DND-41 (cell line): ENCODE results near the gene MFRP.

Source experiments
- ATAC-seq: fragments of 200-7000 bp; cut with Tn5 transposase; 3 replicates; pipeline ENCODE4 v1.9.1; 2021; ENCODE audit warnings: low read depth; ENCODE audit not compliant: insufficient read depth
- DNase-seq: peaks from one replicate; pipeline ENCODE4 v3.0.0-alpha.2; 2020
- H2AFZ ChIP-seq: 2 replicates; pipeline ENCODE4 v1.6.0; 2012; ENCODE audit warnings: low read depth, low read length
- H3K27ac ChIP-seq: 2 replicates; pipeline ENCODE4 v1.5.1; 2012; ENCODE audit warnings: low read length, inconsistent platforms
- H3K27me3 ChIP-seq: fragments of 200-600 bp; sonication (generic); 2 replicates; pipeline ENCODE4 v1.6.0; 2012; ENCODE audit warnings: low read length, mild to moderate bottlenecking, inconsistent platforms; ENCODE audit not compliant: insufficient read depth, poor library complexity
- H3K36me3 ChIP-seq: 2 replicates; pipeline ENCODE4 v1.5.1; 2012; ENCODE audit warnings: low read length, inconsistent platforms; ENCODE audit not compliant: insufficient read depth
- H3K4me1 ChIP-seq: 2 replicates; pipeline ENCODE4 v1.5.1; 2012; ENCODE audit warnings: mild to moderate bottlenecking, low read length; ENCODE audit not compliant: insufficient read depth
- H3K4me2 ChIP-seq: 2 replicates; pipeline ENCODE4 v1.6.0; 2012; ENCODE audit warnings: mild to moderate bottlenecking, moderate library complexity, low read length, inconsistent platforms; ENCODE audit not compliant: insufficient read depth
- H3K4me3 ChIP-seq, 2 experiments: fragments of 200-600 bp in 1 of 2; shearing (Covaris generic) in 1 of 2; 2 replicates each; pipeline ENCODE4 v1.5.1; 2012 to 2016; ENCODE audit warnings: inconsistent platforms in 2 of 2, low read length in 2 of 2, mild to moderate bottlenecking in 2 of 2, low read depth in 1 of 2, moderate library complexity in 1 of 2
- H3K79me2 ChIP-seq: 2 replicates; pipeline ENCODE4 v1.6.0; 2012; ENCODE audit warnings: low read length, inconsistent platforms; ENCODE audit not compliant: insufficient read depth
- H3K9ac ChIP-seq: 2 replicates; pipeline ENCODE4 v1.6.0; 2012; ENCODE audit warnings: low read depth, mild to moderate bottlenecking, inconsistent platforms, low read length, moderate library complexity
- H3K9me3 ChIP-seq: 2 replicates; pipeline ENCODE4 v1.5.1; 2012; ENCODE audit warnings: low read length, moderate library complexity, mild to moderate bottlenecking, inconsistent platforms; ENCODE audit not compliant: insufficient read depth, severe bottlenecking
- H4K20me1 ChIP-seq: 2 replicates; pipeline ENCODE4 v1.6.0; 2012; ENCODE audit warnings: low read length; ENCODE audit not compliant: insufficient read depth
- CTCF ChIP-seq: IDR thresholded peaks from 2 replicates; pipeline ENCODE4 v1.5.1; 2012; ENCODE audit warnings: borderline replicate concordance, low read length, moderate library complexity, mild to moderate bottlenecking; ENCODE audit not compliant: poor library complexity, severe bottlenecking; ENCODE audit errors: extremely low read depth
- EZH2 ChIP-seq: IDR thresholded peaks from 3 replicates; pipeline ENCODE4 v1.6.1; 2012; ENCODE audit warnings: borderline replicate concordance, low read depth, mild to moderate bottlenecking, moderate library complexity, low read length, inconsistent platforms; ENCODE audit not compliant: severe bottlenecking

The MFRP gene

GRCh38 chr11:119319136-119319699 is 27.3 kb downstream of the MFRP start:
- DNase-seq (no peak), ATAC-seq (no peak)
- no peak overlapping the region for H3K4me3 ChIP-seq
- no peaks in the 10 kb centered on the region for H3K79me2 ChIP-seq
- no peaks in the 10 kb centered on the region for H3K36me3 ChIP-seq
- H3K4me1 ChIP-seq = peaks cover 39% of the 10 kb centered on the region
- H3K9me3 ChIP-seq = no peaks in the 10 kb centered on the region
- H3K27me3 ChIP-seq = peaks cover 53% of the 10 kb centered on the region
- TF ChIP-seq CTCF = no peak
- no peak for TF ChIP-seq EZH2
- no peak overlapping the region for H3K4me2 ChIP-seq
- peaks cover 19% of the 10 kb centered on the region for H4K20me1 ChIP-seq
- H3K9ac ChIP-seq = no peak overlapping the region
- no peak overlapping the region for H2AFZ ChIP-seq
- H3K27ac ChIP-seq = no peak overlapping the region

- no peaks in the 10 kb centered on the region for H3K79me2 ChIP-seq
- no peak for DNase-seq
- no peak overlapping the region for H3K9ac ChIP-seq
- TF ChIP-seq EZH2 (no peak), CTCF (no peak)
- H3K4me3 ChIP-seq = no peak overlapping the region
- ATAC-seq = no peak
- H3K36me3 ChIP-seq = no peaks in the 10 kb centered on the region
- no peaks in the 10 kb centered on the region for H3K9me3 ChIP-seq
- peaks cover 19% of the 10 kb centered on the region for H4K20me1 ChIP-seq
- H2AFZ ChIP-seq = no peak overlapping the region
- peaks cover 53% of the 10 kb centered on the region for H3K27me3 ChIP-seq
- no peak overlapping the region for H3K4me2 ChIP-seq
- H3K27ac ChIP-seq = no peak overlapping the region
- peaks cover 39% of the 10 kb centered on the region for H3K4me1 ChIP-seq
These were observed 28.0 kb downstream of the MFRP start for GRCh38 chr11:119318240-119319135.

GRCh38 chr11:119317592-119318239 is 28.8 kb downstream of the MFRP start:
- H3K4me2 ChIP-seq = peak overlapping the region; percentile 97; the same call in 1 of the 2 replicates
- peak overlapping the region; percentile 44; the same call in 1 of the 2 replicates for H3K9ac ChIP-seq
- no peak overlapping the region for H3K27ac ChIP-seq
- no peak overlapping the region for H2AFZ ChIP-seq
- peaks cover 19% of the 10 kb centered on the region for H4K20me1 ChIP-seq
- peaks cover 53% of the 10 kb centered on the region for H3K27me3 ChIP-seq
- H3K9me3 ChIP-seq = no peaks in the 10 kb centered on the region
- no peak for DNase-seq
- TF ChIP-seq CTCF (no peak), EZH2 (peak; percentile 56)
- no peaks in the 10 kb centered on the region for H3K79me2 ChIP-seq
- no peaks in the 10 kb centered on the region for H3K36me3 ChIP-seq
- no peak for ATAC-seq
- H3K4me3 ChIP-seq = peak overlapping the region in 1 of 2 experiments; percentile 50; a peak in 1 of 4 replicates
- H3K4me1 ChIP-seq = peaks cover 39% of the 10 kb centered on the region
